GM21619 (cell line): Measurements from ENCODE around the gene F12.

Source experiments
- ATAC-seq: cut with Tn5 transposase; IDR thresholded peaks from one replicate; pipeline ENCODE4 v1.9.1; 2021; ENCODE audit not compliant: unreplicated experiment

The F12 gene

DNA sequence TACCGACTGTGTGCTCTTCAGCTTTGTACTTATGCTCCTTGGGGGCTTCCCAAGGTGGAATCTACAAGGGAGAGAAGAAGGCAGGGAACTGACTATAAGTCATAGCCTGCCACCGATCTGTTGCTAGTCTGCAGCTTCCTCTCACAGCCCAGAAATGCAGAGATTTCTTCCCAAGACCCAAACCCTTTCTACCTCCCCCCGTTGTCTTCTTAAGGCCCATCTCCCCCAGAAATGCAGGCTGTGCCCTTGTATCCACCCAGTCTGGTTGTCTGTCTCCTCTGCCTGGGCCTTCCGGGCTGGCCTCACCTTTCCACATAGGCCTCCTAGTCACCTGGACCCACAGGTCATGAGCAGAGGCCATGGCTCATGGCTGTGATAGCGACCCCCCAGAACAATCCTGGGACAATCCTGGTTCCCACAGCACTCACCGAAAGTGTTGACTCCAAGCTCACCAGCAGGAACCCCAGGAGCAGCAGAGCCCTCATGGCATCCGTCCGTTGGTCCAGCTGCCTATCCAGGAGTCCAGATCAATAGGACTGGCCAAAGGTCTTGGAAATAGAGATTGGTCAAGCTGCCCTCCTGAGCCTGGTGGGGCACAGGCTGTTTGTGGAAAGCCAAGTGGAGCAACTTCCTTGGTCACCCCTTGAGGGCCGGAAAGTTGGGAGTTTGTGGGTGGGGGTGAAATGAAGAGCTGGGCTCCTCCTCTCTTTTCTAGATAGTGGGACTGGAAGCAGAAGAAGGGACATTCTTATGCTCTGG, at the start of gene F12:
Gene F12, minus strand, starts transcription at position 522 of the 759 bp plus-strand sequence. Its CDS starts 37 bp downstream, at position 485.
- ATAC-seq = no peak

DNA sequence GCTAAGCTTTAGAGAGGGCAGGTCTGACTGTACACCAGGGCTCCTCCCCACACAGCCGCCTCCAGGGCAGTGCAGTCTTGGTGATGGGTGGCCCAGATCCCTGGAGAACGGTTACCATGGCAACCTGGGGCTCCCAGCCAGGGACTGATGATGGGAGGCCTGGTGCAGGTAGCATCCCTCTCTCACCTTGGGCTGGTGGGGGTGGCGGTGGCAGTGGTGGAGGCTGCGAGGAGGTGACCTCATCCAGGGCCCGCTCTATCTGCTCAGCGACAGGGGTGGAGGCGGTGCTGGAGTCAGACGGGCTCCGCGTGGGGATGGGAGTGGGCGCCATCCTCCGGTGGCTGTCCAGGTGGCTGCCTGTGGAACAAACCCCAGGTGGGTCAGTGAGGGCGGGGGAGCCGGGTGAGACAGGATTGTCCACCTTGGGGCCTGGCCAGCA, 49.6 kb upstream of the F12 start:
- ATAC-seq = no peak

DNA sequence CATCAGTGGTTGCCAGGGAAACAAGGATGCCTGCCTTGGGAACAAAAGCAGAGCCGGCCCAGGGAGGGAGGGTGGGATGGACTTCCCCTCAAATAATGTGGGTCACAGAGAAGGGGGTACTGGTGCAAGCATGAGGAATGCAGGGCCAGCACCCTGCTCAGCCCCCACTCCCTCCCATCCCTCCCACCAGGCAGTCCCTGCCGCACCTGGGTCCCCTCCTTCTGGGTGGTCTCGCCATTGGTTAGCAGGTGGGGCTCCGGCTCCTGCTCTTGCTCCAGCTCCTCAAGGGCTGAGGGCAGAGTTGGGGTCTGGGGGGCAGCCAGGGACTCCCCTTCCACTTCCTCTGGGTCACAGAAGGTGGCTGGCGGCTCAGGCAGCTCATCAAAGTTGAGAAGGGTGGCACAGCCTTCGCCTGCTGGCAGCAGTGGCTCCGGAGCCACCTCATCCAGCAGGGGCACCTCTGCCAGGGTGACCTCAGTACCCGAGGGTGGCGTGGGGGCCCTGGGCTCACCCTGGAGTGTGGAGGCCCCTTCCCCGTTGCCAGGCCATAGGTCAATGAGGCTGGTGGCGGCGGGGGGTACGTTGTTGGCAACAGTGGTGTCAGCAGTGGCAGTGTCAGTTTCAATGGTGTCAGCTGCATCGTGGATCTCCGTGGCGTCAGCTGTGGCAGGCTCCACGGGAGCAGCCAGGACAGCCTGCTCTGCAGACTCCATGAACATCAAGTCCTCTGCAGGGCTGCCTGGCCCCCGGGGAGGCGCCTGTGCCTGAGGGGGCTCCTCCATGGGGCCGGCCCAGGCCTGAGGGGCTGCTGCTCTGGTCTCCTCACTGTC, 48.7 kb upstream of the F12 start:
- no peak for ATAC-seq

DNA sequence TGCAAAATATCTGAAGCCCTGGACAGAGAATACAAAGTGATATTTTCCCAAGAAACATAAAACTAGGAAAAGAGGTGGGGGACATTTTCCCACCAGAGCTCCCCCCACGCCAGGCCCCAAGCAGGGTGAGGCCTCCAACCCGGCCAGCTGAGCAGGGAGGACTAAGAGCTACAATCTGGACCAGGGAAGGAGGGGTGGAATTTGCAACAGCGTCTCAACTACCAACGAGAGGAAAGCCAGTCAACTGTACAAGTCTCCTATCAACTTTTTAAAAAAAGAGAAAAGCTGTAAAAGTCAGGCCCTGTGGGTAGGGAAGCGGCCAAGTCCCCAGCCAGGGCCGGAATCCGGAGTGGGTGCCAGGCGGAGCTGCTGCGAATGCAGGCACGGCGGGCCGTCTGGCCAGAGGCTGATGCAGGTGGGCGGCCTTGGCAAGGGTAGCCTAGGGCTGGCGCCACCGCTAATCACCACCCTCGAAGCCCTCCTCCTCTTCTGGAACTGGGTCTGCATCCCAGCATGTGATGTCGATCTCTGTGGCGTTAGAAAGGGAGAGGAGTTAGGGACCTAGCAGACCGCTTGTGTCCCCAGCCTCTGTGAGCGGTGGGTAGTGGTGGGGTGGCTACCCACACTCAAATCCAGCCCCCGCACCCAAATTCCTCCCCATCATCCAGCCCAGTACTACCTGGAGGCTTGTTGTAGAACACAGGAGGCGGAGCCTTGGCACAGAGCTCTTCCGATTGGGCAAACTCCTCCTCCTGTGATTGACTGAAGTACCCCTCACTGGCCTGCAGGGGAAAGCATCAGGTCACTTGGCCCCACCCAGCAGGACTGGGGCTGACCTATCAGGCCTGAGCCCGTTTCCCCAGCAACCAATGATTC, 47.9 kb upstream of the F12 start:
- peak; percentile 34 for ATAC-seq

DNA sequence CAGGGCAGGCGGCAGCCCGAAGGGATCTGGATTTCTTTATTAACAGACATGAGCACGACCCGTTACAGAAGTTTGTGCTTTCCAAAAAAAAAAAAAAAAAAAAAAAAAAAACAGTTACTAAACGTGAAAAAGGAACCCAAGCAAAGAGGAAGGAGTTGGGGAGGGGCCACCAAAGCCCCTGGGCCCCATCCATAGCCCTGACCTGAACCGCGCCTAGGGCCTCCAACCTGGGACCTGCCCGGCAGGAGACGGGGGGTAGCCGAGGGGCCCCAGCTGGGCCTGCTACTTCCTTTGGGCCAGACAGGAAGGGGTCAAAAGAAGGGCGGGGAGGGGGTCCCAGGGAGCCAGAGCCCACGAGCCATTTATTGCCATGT, 47.2 kb upstream of the F12 start:
- ATAC-seq = no peak

DNA sequence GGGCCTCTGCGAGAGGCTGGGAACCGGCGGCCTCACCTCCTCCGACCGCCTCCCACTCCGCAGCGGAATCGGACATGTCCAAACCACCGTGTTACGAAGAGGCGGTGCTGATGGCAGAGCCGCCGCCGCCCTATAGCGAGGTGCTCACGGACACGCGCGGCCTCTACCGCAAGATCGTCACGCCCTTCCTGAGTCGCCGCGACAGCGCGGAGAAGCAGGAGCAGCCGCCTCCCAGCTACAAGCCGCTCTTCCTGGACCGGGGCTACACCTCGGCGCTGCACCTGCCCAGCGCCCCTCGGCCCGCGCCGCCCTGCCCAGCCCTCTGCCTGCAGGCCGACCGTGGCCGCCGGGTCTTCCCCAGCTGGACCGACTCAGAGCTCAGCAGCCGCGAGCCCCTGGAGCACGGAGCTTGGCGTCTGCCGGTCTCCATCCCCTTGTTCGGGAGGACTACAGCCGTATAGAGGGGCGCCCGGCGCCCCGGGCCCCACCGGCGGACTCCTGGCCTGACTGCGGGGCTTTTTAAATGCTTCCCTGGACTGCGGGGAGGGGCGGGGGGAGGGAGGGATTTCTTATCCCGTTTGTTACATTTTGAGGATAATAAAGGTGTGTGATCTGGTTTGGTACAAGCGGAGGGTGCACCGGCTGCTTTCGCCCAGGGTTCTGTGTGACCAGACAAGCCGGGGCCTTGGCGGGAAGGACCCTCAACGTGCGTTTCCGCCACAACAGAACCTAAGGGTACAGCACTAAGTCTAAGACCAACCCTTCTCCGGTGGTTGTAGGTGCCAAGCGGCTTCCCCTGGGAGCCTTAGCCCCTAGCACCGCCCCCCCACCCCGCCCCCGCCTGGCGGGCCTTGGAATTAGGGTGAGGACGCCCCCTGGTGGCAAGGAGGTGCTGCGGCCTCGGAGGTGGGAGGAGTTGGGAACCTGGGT, 46.6 kb upstream of the F12 start:
- peak; percentile 10 for ATAC-seq

DNA sequence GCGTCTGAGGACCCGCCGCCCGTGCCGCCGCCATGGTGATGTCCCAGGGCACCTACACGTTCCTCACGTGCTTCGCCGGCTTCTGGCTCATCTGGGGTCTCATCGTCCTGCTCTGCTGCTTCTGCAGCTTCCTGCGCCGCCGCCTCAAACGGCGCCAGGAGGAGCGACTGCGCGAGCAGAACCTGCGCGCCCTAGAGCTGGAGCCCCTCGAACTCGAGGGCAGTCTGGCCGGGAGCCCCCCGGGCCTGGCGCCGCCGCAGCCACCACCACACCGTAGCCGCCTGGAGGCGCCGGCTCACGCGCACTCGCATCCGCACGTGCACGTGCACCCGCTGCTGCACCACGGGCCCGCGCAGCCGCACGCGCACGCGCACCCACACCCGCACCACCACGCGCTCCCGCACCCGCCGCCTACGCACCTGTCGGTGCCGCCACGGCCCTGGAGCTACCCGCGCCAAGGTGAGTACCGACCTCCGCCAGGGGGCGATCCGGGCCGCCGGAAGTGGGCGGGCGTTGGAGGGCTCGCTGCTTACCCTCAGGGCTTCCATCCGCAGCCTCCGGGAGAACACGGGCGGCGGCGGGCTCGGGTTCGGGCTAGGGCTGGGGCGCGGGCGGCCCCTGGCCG, 45.8 kb upstream of the F12 start:
- ATAC-seq = peak; percentile 51

DNA sequence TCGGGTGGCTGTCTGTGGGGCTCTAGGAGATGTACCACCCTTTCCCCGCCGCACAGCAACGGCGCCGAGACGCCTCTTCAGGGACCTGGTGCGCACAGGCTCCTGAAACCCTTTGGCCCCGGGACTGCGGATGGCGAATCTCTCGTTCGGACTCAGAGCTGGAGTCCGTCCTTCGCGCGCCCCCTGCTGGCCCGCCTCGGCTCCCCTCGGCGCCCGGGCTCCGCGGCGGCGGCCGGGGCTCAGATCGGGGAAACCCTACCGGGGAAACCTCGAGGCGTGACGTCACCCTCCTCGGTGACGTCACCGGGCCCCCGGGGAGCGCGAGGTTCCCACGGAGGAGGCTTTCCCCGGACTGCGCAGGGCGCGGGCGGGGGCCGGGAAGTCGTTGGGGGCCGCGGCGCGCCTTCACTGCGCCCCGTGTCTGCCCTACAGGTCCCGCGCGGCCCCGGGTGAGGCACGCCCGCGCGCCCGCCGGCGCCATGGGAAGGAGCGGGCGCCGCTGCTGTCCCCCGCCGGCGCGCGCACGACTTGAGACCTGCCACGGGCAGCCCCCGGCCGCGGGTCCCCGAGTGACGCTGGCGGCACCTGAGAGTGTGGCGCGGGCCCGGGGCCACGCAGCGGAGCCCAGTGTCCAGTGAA, 45.2 kb upstream of the F12 start:
- ATAC-seq = peak; percentile 47

DNA sequence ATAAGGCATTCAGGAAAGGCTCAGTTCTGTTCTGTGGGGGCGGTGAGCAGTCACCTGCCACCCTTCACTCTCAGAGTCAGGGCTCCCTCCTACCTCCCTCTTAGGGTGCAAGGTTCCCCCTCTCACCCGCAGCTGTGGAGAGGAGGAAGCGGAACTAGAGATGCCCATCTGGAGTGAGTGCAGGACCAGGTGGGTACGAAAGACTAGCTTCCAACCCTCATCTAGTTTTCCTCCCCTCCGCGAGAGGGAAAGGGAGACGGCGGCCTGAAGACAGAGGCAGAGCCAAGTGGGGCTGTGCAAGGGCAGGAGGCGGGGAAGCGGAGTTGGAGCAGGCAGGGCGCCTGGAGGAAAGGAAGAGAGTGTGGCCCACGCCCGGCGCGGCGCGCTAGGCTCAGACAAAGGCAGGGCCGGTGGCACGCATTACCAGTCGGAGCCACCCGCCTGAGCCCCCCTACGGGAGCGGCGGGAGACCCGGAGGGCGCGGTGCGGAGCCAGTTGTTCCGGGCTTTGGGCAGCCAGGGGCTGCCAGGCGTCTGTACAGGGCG, 44.6 kb upstream of the F12 start:
- peak; percentile 1 for ATAC-seq

DNA sequence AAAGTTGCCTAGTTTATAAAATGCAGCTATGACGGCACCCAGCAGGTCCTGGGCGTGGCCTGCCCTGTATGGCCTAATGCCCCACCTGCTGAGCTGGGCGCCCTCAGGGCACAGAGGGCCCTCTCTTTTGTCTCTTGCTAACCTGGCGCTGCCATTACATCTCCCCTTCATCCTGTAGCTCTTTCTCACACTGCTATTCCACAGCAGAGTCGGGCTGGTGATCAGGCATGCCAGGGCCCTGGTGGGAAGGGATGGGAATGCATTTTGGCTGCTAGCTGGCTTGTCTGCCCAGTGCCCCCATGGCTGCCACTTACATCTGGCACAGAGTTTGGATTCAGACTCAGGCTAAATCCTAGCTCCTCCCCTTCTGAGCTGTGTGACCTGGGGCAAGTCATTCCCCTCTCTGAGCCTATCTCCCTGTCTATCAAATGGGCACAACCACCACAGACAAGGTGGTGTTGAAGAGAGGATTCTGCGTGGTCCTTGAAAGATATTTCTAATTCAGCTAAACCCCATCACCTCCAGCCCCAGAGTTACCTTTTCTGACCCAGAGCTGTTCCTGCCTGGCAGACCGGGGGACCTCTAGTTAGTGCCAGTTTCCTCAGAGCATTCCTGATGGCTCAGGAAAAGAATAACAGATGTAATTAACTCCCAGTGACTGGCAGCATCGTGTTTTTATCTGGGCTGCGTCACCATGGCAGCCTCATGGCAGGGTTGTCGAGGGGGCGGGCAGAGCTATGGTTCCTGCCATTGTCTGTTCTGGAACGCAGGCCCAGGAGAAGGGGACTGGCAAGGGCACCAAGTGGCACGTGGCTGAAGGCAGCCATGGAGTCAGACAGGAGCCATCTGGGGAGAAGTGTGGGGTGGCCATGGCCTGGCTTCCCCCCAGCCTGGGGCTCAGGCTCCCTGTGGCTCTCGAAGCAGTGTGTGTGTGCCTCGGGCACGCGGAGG, 43.6 kb upstream of the F12 start:
- ATAC-seq = no peak

DNA sequence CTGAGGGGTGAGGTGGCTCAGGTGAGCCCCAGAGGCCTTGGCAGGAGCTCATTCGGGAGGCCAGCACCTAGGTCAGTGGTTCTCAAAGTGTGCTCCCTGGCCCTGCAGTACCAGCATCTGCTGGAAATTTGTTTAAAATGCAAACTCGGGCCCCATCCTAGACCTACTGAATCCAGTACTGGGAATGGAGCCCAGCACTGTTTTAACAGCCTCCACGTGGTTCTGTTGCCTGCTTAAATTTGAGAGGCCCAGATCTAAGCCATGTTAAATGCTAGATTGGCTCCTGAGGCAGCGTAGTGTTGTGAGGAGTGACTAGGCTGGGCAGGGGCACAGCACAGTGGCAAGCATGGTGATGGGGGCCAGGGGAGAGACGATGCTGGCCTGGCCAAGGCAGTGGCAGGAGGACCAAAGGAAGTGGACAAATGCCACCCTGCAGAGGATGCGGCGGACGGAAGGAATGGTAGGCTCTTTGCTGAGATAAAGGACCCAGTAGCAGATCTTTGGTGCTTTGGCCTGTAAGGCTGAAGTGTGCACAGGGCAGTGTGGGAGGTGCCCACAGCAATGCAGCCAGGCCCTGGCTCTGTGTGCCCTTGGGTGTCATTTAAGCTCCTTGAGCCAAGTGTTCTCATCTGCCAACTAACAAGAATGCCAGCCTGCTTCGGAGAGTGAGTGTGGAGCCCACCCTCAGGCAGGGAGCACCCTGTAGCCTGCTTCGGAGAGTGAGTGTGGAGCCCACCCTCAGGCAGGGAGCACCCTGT, 41.5 kb upstream of the F12 start:
- ATAC-seq = no peak

DNA sequence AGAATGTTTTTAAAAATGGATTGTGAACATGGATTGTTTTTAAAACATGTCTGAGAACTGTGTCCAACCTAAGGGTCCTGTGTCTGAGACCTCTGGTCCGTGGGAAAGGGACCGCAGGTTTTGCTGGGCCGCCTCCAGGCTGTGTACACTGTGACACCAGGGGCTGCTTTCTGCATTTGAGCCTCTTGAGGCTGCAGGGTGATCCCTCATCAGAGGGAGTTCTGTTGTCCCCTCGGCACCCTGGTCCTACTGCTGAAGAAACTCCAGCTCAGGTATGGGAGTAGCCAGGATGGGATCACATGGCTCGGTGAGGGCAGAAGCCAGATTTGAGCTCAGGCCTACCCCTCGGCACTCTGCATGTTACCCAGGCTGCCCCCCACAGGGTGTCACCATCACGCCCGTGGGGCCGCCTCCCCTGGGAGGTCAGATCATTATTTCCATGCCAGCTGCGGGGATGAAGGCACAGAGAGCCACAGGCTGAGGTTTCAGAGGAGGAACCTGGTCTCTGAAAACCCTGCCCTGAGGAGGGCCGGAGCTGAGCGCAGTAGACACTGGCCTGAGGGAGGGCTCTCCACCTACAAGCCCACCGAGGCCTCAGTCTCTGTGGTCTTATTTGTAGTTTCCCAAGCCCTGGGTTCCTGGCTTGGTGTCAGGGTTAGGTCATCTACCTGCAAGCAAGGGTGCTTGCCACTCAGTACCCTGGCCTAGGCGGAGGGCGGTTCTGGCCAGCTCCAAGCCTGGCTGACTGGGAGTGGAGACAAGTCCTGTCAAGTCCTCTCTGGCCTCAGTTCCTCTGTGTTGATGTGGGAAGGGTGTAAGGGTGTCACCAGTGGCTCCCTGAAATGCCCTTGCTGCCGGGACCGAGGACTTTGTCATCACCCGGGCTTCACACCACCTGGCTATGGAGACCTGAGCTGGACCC, 40.0 kb upstream of the F12 start:
- no peak for ATAC-seq

DNA sequence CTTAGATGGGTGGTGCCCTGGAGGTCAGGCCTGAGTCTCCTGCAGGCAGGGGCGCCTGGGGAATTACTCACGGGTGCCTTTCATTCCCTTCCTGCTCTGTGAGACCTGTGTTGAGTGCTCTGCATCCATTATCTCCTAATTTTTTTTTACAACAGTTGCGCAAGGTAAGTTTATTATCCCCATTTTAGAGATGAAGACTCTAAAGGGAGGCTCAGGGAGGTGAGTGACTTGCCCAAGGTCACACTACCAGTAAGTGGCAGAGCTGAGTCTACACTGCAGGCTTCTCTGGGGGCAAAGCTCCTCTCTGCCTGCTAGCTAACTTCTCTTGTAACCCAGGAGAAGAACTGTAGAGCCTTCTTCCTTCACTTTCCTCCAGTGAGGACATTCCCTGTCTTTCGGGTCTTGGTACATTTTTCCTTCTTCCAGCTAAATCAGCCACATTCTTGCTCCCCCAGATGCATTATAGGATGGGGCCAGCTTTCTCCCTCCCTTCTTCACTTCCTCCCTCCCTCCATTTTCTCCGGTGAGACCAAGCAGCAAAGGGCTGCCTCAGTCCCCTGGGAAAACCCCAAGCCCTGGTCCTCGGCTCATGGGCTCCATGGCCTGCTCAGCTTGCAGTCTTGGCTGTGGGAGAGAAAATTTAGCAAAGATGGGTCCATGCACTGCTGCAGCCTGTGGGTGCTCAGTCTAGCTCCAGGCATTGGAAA, 39.0 kb upstream of the F12 start:
- no peak for ATAC-seq

DNA sequence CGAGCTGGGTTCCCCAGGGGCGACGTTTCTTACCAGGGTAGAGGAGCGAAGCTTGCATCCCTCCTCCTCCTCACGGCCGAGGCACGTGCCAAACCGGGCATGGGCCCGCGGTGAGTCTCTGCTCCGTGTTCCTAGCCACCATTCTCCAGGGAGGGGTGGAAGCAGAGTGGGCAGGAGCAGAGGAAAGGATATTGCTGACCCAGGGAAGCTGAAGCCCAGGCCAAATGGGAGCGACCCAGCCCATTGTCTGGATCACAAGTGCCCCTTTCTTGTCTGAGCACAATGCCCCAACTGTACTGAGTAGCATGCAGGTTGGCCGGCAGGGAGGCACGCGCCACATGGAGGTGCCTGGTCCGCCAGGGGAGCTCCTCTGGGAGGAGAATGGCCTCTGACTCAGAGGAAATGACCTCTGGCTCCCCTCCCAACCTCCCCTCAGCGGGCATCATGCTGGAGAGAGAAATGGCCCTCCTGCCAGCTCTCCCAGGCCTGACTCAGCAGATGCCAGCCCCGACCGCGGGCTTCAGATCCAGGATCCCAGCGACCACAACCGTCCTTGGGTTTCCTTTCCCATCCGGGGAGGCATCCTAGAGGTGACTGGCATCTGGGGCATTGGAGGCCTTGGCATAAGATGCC, 38.4 kb upstream of the F12 start:
- ATAC-seq = no peak

DNA sequence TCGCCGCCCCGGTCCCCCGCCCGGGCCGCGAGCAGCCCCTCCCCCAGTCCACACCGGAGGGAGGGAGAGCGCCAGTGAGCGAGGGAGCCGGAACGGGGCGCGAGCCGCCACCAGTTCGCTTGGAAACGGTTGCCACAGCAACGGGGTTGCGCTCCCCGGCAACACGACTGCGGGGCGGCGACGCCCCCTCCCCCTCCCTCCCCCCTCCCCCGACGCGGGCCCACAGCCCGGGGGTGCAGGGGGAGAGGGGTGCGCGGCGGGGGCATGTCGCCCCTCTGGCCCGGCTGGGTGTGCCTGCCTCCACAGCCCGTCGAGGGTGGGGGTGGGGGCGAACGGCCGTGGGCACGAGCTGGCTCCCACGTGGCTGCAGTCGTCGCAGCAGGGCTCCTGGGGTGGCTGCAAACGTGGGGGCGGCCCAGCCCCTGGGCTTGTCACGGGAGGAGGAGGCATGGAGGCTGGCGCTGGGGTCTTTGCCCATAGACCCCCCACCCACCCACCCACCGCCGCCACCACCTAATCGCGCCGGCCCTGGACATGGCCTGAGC, 37.8 kb upstream of the F12 start:
- ATAC-seq = peak; percentile 26
